Subcutaneous adipose tissue (tissue), 4 donors: ENCODE data around the gene TCFL5. TPM values are rescaled to one million over a fixed set of nuclear protein-coding genes. Genes with fewer than 3 reads are reported as not detected.

Experiments used
- CTCF ChIP-seq: fragments of 450-650 bp; IDR thresholded peaks from one replicate; pipeline ENCODE4 v1.5.1; 2016; ENCODE audit warnings: low read depth, mild to moderate bottlenecking, control low read depth, antibody characterized with exemption, moderate library complexity
- total RNA-seq, 4 donors: library from RNA; depleted of rRNA; stranded (reverse); fragments of >200 nt; gene quantifications; one replicate each; pipeline ENCODE4 v1.1.0, GENCODE V29; 2016

Gene TCFL5
- total RNA-seq, 4 donors from 2014 or later = 7.6 to 13.8 (median 10.8) TPM

GRCh38 chr20:62876902-62877816 is 15.5 kb upstream of the TCFL5 start:
- no peak for TF ChIP-seq CTCF

DNA sequence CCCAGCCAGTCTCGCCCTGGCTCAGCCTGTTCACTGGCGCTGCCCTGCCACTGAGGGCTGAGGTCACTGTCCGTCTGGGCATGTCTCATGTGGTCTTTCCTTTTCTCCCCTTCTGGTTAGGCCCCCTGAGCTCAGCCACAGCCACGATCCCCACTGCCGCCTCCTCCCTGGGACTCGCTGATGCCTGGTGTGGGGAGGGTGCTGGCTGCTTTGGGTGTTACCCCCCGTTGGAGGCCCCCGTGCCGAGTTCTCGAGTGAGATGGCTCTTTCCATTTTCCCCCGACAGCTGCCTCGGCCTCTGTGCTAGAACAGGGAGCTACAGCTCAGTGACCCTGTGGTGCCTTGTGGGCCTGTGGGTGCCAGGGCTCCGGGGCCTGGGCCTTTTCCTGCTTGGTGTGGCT is 14.9 kb upstream of the TCFL5 start:
- TF ChIP-seq CTCF = no peak

- TF ChIP-seq CTCF = no peak
Measured at GRCh38 chr20:62875419-62876361, 14.1 kb upstream of the TCFL5 start.

GRCh38 chr20:62874964-62875344 is 13.3 kb upstream of the TCFL5 start:
- no peak for TF ChIP-seq CTCF

GRCh38 chr20:62873280-62873679 is 11.7 kb upstream of the TCFL5 start:
- no peak for TF ChIP-seq CTCF

DNA sequence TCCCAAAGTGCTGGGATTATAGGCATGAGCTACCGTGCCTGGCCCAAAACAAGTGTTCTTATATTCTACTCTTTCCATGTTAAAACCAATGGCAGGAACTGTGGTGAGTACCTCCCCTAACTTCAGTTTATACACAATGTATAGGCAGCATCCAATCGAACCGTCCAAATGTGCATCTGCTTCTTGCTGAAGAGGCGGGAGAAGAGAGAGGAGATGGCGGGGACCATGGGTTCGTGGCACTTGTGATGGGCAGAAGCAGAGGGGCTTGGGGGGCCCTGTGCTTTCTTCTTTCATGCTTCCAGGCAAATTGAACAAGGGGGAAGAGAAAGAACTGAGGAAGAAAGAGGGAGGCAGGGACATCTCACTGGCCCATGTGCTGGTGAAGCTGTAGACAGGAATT is 11.2 kb upstream of the TCFL5 start:
- no peak for TF ChIP-seq CTCF
